ENCODE results near the gene BBS12. TPM values are rescaled to one million over a fixed set of nuclear protein-coding genes. Genes with fewer than 3 reads are reported as not detected.
A peak's percentile ranks its signal among the peaks of the same experiment; 100 is the strongest.

BBS12 gene
- total RNA-seq (1 to 10 TPM; 1.0 to 2.1 TPM), polyA plus RNA-seq (under 1 TPM; 0.53 to 0.59 TPM)

- peak within 1 kb of the TSS; percentile 47 to 67 for H3K27ac ChIP-seq (ENCODE audit: low read depth in 1 of 2, low read length in 2 of 2)
- peak within 1 kb of the TSS; percentile 62 to 83 (median 70) for H3K4me3 ChIP-seq (ENCODE audit: low read depth in 1 of 3, low read length in 3 of 3)
- H3K9me3 ChIP-seq (ENCODE audit: control insufficient read depth in 4 of 4, low read length in 3 of 4) = no peaks in the 10 kb centered on the region
- TF ChIP-seq TAF1 (conservative IDR thresholded peaks at IDR 0.05) (no peak), SP1 (IDR thresholded peaks at IDR 0.05) (peak; percentile 93), RAD21 (IDR thresholded peaks at IDR 0.05) (peak; percentile 46 to 53), FOXA1 (IDR thresholded peaks at IDR 0.05) (no peak), GABPA (IDR thresholded peaks at IDR 0.05 in 1 of 2, conservative IDR thresholded peaks at IDR 0.05 in 1 of 2) (peak; percentile 36 to 79), NR2F2 (IDR thresholded peaks at IDR 0.05) (peak; percentile 64), HNF4A (conservative IDR thresholded peaks at IDR 0.05) (no peak), JUND (IDR thresholded peaks at IDR 0.05) (no peak), FOXA2 (IDR thresholded peaks at IDR 0.05) (no peak), ATF3 (IDR thresholded peaks at IDR 0.05) (no peak), HNF4G (IDR thresholded peaks at IDR 0.05) (no peak), CTCF (IDR thresholded peaks at IDR 0.05; ENCODE audit: low read depth, low read length, missing input control) (peak; percentile 20), YY1 (IDR thresholded peaks at IDR 0.05) (peak; percentile 32), RXRA (IDR thresholded peaks at IDR 0.05) (no peak), MAX (IDR thresholded peaks at IDR 0.05) (no peak), EGR1 (IDR thresholded peaks at IDR 0.05; ENCODE audit: low read depth in 2 of 2) (no peak)
- WGBS = under 1% methylated on average over 37 of the region's 37 CpGs
- H3K36me3 ChIP-seq (ENCODE audit: control insufficient read depth in 4 of 4, insufficient read depth in 3 of 4, low read depth in 1 of 4, low read length in 3 of 4) = no peaks in the 10 kb centered on the region
- peak within 1 kb of the TSS; percentile 57 to 77 for H3K9ac ChIP-seq (ENCODE audit: low read depth in 1 of 2, low read length in 2 of 2)
- no peaks in the 10 kb centered on the region for H3K27me3 ChIP-seq (ENCODE audit: control insufficient read depth in 4 of 4, insufficient read depth in 4 of 4, low read length in 3 of 4)
- peaks cover 2 to 15% (median 4%) of the 10 kb centered on the region in 4 donors for H3K4me1 ChIP-seq (ENCODE audit: control insufficient read depth in 4 of 4, insufficient read depth in 4 of 4, low read length in 3 of 4)
- peak; percentile 99 for DNase-seq (ENCODE audit: low spot score)
These were observed at the start of gene BBS12 for GRCh38 chr4:122732329-122733026. Gene BBS12 (plus strand): TSS chr4:122732704. CDS start chr4:122741893, 9,189 bp downstream.

- 93% methylated on average over 2 of the region's 2 CpGs for WGBS
These were observed 45.8 kb upstream of the BBS12 start for GRCh38 chr4:122686691-122687090.

More at GRCh38 chr4:122686691-122687090, 45.8 kb upstream of the BBS12 start:
- no peaks in the 10 kb centered on the region for H3K9me3 ChIP-seq (ENCODE audit: control insufficient read depth in 4 of 4, low read length in 3 of 4)
- no peak overlapping the region for H3K27ac ChIP-seq (ENCODE audit: low read depth in 1 of 2, low read length in 2 of 2)
- H3K9ac ChIP-seq (ENCODE audit: low read depth in 1 of 2, low read length in 2 of 2) = no peak overlapping the region
- no peaks in the 10 kb centered on the region for H3K36me3 ChIP-seq (ENCODE audit: control insufficient read depth in 4 of 4, insufficient read depth in 3 of 4, low read depth in 1 of 4, low read length in 3 of 4)
- TF ChIP-seq ZBTB33 (IDR thresholded peaks at IDR 0.05) = no peak
- no peak for TF ChIP-seq HNF4A (conservative IDR thresholded peaks at IDR 0.05)
- TF ChIP-seq FOXA1 (IDR thresholded peaks at IDR 0.05) = no peak
- no peak for TF ChIP-seq TAF1 (conservative IDR thresholded peaks at IDR 0.05)
- no peak for TF ChIP-seq RAD21 (IDR thresholded peaks at IDR 0.05)
- TF ChIP-seq REST (IDR thresholded peaks at IDR 0.05) = no peak
- TF ChIP-seq MAX (IDR thresholded peaks at IDR 0.05) = no peak
- no peak for TF ChIP-seq RXRA (IDR thresholded peaks at IDR 0.05)
- H3K4me1 ChIP-seq (ENCODE audit: control insufficient read depth in 4 of 4, insufficient read depth in 4 of 4, low read length in 3 of 4) = no peaks in the 10 kb centered on the region
- H3K4me3 ChIP-seq (ENCODE audit: low read depth in 1 of 3, low read length in 3 of 3) = no peak overlapping the region
- no peak for DNase-seq (ENCODE audit: low spot score)
- H3K27me3 ChIP-seq (ENCODE audit: control insufficient read depth in 4 of 4, insufficient read depth in 4 of 4, low read length in 3 of 4) = no peaks in the 10 kb centered on the region
